CD1c-positive myeloid dendritic cell (primary cell): Measurements from ENCODE around the gene STK24.

Source experiments
- DNase-seq: peaks from one replicate; pipeline ENCODE4 v3.0.0-alpha.2; 2016; ENCODE audit errors: extremely low spot score

The STK24 gene

DNA sequence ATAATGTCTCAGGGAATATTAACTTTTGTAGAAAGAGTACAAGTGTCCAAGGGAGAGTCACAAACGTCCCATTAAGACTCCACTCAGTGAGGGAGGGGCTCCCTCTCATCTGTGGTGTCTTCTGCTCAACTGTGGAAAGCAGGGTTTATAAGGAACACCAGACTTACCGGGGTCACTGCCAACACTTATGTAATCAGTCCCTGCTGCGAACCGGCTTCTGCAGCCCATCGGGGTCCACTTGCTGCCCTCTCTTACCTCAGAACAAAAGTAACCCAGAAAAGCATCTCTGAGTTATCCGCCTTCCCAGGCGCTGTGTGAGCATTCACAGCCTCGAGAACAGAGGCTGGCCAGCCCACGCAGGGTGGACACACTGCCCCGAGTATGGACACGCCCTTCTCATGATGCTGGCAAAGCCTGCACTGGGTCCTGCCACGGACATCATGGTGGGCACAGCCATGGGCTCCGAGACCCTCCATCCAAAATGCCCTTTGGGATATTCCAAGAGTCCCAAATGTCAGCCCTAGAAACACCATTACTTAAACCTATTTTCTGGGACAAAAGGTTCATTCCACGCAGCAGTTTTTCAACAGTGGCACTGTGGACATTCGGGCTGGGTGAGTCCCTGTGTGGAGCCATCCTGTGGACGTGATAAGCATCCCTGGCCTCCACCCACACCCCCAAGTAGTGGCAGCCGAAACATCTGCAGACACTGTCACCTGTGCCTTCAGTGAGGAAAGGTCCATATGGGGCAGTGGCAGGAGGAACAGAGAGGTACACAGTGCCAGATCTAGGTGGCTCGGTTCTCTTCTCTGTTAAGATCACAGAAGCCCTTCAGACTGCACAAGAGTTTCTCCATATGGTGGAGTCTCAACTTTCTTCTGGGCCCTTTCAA, 63.9 kb downstream of the STK24 start:
- DNase-seq: no peak

DNA sequence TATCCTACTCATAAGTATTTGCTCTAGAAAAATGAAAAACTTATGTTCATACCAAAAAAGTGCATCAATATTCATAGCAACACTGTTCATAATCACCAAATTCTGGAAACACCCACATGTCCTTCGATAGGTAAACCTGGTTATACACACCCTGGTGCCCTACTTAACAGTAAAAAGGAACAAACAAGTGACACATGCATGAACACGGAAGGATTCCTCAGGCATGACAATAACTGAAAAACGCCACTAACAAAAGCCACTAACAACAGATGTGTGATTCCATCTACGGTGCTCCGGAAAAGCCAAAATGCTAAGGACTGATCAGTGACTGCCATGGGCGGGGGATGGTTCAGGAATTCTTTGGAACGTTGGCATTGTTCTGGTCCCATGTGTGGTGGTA, 65.5 kb downstream of the STK24 start:
- no peak for DNase-seq

DNA sequence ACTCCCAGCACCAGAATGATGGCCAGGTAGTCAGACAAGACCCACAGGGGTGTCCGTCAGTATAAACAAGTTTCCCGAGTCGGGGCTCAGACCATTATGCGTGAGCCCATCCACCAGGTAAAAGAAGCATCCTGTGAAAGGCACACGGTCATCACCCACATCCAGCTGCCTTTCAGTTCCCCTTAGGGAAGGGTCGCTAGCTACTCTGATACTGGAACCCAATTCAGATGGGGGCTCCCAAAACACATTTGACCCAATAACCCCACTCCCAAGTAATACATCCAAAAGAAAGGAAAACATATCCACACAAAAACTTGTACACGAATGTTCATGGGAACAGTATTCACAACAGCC, 66.8 kb downstream of the STK24 start:
- DNase-seq: no peak

DNA sequence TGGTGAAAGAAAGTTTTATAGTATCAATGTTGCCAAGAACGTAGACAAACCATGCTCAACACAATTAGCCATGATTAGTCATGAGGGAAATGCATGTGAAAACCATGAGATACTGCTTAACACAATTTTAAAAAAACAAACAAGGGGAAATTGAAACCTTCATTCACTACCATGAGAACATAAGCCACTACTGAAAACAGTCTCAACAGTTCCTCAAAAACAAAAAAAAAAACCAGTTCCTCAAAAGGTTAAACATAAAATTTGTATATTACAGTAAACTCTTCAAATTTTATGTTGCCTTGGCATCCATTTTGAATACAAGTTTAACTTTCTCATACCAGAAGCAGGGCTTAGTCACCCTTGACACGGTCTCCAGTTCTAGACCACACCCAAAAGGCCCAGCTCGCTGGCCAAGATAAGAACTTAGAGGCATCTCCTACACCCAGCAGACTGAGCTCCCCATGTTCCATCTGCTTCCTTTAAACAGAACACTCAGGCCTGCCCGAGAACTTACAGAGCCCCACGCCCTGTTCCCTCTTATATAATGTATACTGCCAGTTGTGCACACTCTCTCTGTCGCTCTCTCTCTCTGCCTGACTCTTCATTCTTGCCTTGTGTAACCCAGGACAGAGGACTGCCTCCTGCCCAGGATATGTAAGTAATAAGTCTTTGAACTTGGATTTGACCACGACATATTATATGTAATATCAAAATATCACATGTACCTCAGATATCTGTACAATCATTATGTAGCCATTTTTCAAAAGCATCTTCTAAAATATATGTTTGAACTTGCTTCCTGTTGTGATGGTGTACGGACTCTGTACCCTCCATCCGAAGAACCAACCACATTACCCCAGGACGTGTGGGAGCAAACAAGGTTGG, 67.4 kb downstream of the STK24 start:
- peak; percentile 92 for DNase-seq

DNA sequence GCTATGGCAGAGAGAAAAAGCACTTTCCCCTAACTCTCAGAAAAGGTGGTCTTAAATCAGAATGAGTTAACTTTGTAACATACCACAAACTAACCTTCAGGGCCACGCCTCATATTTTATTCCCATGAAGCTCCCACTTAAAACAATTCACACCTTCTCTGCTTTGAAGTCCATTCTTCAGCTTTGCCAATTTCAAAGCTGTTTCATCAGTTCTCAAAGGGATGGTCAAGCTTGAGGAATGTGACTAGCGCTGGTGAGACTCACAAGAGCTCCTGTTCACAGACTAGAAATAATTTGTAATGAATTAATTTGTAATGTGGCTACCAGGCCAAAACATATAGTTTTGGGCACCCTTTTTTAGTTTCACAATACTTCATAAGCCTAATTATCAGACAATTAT, 68.2 kb downstream of the STK24 start:
- DNase-seq: no peak

DNA sequence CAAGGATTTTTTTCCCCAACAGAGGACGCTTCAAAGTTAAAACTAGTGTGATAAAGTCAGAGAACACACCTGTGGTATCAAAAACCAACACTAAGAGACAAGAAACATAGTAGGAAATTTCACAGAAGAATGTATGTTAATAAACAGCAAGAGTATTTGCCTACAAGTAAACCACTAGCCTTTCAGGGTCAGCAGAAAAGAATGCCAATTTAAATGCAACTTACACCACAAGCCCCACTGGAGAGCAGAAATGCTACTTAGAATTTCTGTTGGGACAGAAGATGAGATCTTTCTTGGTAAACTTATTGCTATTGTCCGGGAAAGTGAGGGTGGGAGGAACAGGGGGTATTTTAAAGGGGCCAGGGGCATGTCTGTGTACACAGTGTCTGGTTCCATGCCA, 68.6 kb downstream of the STK24 start:
- no peak for DNase-seq

DNA sequence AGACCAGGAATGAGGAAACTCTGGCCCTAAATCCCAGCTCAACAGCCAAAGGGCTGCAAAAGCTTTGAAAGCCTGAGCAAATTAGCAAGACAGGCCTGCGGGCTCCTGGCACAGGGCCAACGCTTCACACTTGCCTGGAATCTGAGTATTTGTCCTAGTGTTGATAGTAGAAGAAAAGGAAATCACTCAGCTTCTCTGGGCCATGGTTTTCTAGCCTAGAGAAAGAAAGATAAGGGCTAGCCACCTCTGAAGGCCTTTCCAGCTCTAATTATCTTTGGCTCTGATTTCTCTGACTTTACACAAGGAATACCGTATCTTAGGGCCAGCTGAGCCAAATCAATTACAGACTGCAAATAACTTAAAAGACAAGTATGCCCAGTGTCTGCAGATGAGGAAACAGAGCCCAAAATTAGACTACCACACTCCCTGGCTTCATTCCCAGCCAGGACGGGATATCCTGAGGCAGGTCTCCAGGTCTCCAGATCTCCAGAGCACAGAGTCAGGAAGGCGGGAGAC, 69.6 kb downstream of the STK24 start:
- no peak for DNase-seq

DNA sequence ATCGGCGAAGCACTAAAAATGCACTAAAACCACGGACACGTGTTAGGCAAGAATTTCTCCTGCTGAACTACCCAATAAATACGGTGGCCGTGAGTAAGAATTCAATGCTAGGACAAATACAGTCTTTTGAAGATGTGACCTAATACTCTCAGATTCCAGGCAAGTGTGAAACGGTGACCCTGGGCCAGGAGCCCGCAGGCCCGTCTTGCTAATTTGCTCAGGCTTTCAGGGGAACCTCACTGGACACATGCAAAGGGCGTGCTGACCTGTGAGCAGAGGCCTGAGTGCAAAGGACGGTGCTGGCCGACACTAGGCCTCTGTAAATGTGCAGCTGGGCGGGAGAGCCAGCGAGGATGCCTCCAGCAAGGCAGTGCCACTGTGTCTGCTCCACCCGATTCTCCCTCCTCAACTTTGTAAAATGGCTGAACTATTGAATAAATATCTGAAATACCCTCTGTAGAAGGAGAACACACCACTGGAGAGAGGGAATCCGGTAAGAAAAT, 70.1 kb downstream of the STK24 start:
- no peak for DNase-seq

DNA sequence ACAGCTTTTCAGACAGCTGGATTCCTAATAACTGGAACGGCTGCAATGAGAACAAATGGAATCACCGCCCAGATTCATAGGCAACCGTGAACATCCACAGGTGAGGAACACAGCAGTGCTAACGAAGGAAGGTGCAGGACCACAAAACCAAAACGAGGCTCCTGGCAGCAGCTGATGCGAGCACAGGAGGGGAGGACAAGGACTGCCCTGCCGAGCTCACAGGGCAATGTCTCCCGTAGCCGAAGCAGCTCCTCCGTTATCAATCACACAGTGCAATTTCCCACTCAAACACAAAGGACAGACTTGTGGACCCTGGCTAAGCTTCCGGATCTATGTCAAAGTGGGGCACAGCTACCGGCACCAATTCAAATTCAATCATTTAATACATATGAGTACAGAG, 70.6 kb downstream of the STK24 start:
- no peak for DNase-seq

DNA sequence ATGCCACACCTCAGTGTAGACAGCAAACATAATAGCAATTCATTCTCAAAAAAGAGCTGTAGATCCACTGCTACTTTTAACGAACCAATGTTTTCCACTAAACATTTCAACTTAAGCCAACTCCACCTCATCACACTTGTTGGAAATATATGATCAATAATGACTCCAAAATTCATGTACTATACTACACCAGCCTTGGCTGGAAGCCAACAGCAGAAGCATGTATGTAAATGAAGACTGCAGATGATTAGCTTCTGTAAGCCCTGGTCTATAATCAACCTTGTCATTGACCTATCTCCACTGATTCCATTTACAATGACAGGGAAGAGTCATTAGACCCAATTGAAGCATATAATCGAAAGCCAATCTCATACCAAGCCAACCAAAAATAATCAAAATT, 71.7 kb downstream of the STK24 start:
- DNase-seq: no peak

DNA sequence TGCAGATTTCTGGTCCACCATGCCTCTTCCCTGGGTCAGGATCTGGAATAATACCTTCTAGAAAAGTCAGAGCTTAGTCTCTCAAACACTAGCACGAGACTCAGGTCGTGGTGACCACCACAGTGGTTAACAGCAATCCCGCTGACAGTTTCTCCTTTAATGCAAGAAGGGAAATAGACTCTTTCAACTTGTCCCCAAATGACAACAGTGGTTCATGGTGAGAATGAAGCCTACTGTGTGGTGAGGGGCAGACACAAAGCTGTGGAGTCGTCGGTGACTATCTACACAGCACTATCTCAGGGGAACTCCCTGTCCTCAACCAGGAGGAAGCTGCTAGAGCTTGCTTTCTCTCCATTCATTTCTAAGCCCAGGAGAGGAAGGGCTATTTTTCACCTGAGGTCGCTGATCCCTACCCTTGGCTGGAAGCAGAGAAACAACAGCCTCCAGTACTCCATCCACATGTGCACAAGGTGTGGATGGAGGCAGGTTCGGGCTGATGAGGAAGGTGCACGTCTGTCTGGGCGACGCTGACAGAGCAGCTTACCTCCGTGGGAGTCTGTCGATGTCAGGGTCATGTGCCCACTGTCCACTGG, 72.4 kb downstream of the STK24 start:
- no peak for DNase-seq

DNA sequence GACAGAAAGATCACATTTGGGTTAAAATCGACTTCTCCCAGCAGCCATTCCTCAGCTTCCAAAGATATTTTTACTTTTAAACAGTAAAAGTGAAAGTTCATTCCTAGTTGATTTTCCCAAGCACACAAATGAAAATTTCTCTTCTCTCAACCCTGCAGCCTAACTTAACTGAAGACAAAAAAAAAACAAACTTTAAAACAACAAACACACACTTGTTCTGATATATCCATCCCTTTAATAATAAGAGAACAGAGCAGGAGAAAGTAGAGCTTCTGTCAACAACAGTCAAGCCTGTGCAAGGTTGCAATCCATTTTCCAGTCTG, 72.9 kb downstream of the STK24 start:
- DNase-seq: no peak

DNA sequence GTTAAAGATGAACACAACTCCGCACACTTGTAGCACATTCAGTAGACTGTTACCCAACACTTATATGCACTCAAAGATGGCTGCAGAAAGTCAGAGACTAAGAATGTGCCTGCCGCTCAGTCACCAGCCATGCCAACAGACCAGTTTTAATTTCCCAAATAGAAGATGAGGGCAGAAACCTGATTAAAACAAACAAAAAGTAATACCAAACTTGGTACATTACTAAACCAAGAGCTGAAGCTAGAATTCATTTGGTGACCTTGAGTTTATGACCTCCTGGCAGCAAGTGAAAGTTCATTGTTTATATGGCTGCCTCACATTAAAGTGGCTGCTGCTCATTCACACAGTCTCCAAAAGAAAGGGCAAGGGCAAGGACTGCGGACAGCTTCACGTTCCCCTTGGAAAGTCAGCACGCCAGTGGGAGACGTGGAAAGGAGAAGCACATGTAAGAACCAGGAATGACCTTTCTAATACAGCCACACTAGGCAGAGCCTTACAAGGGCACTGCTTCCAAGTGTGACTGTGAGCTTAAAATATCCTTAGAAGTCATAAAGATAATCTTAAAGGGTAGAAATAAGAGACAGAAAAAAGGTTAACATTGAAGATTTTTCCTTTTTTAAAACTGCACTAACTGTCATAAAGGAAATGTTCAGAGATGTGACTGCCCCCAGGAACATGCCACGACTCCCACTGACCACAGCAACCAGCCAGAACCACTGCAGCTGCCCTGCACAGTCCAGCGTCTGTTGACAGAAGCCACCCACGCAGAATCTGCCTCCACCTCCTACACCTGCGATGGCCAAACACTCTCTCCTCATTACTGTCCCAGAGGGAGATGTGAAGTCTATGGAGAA, 73.5 kb downstream of the STK24 start:
- no peak for DNase-seq

DNA sequence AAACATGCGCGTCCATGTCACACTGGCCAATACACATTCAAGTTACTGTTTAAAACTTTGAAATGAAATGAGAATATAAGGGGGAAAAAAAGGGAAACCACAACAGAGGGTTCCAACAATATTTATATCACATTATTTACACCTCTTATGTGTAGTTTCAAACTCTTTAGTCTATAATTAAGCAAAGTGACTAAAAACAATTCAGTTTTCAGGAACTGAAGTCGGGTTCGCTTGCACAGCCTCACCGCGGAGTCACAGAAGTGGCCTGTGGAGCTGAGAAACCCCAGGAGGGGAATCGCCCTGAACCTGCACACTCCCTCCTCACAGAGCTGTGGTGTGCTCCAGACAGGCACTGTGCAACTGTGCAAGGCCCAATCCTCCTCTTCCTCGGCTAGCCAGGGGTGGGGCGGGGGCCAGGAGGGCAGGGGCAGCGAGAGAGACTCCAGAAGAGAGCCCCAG, 75.9 kb downstream of the STK24 start:
- no peak for DNase-seq

DNA sequence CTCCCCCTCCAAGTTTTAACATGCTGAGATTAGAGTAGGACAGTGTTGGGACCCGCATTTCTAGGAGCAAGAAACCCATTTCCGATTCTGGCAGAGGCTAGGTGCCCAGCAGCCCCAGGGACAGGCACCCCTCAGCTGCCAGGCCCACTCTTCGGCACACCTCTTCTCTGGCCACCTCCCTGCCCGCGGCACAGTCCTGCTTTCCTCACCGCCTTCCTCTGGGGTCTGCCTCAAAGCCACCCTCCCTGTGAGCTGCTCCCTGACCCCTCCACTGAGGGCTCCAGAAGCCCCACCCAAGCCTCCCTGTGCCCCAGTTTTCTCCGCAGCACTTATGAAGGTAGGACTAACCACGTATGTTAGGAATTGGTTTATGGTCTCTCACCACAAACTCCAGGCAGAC, 79.9 kb downstream of the STK24 start:
- DNase-seq: no peak

DNA sequence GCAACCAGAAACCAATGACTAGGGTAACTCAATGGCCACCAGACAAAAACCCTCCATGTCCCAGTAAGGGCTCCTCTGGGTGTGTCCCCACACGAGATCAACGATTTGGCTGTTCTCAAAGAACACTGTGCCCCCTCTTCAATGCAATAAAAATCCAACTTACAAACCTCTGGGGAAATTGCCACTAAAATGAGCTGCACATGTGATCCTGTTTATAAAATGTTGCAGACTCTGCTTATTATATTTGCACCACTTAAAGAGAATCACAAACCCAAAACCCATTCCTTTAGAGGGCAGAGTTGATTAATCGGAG, 80.5 kb downstream of the STK24 start:
- no peak for DNase-seq

DNA sequence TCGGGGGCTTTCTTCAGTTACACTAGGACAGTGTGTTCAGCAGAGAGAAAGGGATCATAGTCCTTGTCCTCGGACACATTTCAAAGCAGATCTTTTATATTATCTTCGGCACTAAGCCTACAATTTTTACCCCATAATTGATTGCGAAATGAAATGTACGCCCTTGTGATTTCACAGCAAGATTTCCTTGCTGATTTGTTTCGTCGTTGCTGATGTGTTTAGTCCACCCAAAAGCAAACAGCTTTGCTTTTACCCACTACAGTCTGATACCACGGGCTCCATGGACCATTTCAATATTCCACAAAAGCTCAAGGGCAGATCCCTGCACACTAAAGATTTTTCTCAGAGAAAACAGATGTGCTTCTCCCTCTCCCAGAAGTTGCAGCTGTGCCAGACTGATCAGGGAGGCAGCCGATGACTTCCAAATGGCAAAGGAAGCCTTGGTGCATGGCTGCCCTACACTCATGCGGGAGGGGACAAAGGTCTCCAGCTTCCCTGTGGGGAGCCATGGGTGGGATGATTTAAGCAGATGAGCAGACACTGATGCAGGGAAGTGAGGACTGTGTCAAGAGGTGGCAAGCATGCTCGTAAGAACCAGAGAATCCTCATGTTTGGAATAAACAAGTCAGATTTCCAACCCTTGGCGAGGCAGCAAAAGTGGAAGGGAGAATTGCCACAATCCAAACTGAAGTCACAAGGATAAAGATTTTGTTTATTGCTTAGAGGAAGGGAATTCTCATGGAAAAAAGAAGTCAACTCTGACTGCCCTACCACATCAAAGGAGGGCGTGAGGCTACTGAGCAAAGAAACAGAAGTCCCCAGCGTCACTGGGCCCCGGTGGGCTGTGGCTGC, 81.1 kb downstream of the STK24 start:
- DNase-seq: no peak

DNA sequence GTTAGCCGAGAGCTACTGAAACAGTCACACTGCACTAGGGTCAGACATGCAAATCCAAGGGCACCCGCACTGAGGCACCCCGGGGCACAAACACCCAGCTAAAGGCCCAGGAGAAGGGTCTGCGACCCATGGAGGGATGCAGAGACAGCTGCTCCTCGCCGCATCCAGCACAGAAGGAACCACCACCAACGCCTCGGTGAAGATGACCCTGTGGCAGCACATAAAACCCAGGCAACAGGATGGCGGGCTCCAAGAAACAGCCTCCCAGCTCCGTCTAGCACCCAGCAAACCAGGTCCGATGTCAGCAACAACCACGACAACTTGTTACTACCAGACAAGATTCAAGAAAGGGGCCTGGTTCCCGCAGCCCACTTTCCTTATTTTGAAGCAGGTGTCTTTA, 82.1 kb downstream of the STK24 start:
- no peak for DNase-seq

DNA sequence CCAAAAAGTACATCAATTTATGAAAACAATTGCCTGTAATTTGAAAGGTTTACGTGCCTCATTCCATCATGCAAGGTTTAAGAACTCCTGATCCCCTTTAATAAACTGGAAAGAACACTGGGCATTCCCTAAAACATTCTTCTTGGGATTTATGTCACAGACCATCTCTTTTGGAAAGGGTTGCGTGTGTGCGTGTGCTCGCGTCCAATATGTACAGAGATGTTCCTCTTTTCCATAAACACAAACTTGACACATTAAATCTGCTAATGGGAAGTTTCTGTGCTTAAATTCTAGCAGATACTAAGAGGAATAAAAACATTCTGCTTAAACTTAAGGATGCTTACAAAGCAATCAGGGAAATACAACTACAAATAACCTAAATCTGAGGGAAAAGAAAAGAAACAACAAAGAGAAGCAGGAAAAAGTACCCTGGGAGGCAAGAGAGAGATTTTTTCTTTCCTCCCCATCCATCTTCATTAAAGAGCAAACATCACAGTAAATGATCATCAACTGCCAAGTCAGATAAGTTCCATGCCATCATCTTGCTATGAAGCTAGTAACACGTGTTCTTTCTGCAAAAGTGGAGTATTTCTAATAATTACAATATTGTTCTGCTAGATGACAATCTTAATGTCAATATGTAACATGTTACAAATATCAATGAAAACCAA, 83.7 kb downstream of the STK24 start:
- DNase-seq: no peak
